Kidney tubule cell (primary cell): ENCODE results near the gene STEAP3.
A peak's percentile ranks its signal among the peaks of the same experiment; 100 is the strongest.

Experiments used
- DNase-seq: peaks from one replicate; pipeline ENCODE4 v3.0.0-alpha.2; 2018; ENCODE audit warnings: low spot score

STEAP3 gene

GRCh38 chr2:119248311-119248710, 24.7 kb downstream of the STEAP3 start:
- DNase-seq, result no peak

DNA sequence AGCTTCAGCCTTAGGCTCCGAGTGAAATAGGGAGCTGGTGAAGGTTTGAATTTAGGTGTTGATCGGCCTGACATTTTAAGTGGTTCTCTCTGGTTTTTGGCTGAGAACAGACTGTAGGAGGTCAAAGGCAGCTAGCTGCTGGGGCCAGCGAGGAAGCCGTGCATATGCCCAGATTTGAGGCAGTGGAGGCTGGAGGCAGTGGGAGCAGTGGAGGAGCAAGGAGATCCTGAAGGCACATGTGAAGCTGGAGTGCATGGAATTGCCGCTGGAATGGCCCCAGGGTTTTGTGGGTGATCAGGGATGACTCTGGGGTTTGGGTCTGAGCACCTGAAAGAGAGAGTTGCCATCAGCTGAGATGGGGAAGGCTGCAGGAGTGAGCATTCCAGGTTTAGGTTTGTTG, 25.1 kb downstream of the STEAP3 start:
- DNase-seq, result no peak

DNA sequence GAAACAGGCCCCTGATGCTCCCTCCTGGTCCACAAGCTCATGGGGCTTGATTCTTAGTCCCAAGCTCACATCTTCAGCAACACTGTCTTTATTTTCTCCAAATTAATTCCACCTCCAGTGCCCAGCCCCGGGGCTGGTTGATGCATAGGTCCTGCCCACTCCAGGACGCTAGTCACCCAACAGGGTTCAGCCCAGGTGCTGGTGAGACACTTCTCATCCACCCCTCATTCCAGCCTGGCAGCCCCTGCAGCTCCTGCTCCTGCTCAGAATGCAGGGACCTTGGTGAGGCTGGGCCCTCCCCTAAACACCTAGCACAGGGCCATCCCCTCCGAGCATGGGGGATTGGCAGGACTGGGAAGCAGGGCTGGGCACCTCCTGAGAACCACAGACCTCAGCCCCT, 25.7 kb downstream of the STEAP3 start:
- no peak for DNase-seq

GRCh38 chr2:119249855-119250717, 26.5 kb downstream of the STEAP3 start:
- no peak for DNase-seq

DNA sequence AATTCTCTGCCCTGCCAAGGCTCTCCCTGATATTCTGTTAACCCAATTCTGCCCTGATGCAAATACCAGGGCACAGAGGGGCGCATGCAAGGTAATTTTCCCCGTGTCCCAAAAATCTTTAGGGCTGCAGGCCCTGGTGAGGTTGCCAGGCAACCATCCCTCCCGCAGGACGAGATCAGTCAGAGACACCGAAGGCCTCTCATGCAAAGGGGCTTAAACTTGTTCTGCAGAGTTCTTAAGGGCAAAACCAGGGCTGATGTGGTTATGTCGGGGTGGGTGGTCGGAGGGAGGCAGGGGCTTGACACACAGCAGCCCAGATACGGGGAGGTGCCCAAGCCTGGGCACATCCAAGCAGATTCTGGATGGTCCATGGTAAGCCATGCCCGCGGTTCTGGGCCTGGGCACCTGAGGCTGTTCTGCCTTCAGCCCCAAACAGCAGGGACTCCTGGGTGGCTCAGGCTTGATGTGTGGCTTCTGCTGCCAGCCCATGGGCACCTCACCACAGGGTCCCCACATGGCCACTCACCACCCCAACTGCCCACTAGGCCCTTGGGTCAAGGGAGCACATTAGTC, 27.2 kb downstream of the STEAP3 start:
- no peak for DNase-seq

- no peak for DNase-seq
Observed at GRCh38 chr2:119251652-119252051, 28.0 kb downstream of the STEAP3 start.

DNA sequence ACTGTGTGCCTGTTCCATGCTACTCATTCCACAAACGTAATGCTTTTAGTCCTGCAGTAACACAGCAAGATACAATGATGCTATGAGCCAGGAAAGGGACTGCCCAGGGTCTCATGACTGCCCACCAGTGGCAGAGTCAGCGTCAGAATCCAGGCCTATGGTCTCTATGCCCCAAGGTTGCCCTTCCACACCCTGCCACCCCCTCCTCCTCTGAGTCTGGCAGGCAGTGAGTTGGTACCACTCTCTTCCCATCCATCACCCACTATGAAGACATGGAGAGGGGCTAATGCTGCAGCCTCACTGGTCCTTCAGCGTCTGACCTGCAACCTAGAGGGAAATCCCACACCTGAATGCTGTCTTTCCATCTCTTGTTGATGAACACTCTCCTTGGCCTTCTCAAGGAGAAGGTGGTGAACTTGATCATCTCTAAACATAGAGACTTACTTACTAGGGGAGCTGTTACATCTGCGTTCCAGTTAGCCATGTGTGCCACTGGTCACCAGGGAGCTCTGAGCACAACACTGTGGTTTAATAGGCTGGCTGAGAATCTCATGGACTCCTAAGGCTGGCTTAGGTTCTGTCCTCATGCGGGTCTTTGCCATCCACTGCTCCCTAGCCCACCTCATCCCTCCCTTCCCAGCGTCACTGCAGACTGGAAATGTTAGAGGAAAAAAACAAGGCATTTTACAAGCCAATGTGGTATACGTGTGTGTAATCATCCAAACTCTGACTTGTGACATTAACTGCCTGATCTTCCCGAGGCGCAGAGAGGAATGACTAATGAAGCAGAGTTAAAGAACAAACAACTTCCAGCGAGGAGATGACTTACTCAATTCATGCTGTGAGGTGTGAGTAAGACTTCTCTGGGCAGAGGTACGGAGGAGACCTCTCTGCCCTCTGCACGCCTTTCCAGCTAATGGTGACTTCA, 28.8 kb downstream of the STEAP3 start:
- DNase-seq, result peak; percentile 98

DNA sequence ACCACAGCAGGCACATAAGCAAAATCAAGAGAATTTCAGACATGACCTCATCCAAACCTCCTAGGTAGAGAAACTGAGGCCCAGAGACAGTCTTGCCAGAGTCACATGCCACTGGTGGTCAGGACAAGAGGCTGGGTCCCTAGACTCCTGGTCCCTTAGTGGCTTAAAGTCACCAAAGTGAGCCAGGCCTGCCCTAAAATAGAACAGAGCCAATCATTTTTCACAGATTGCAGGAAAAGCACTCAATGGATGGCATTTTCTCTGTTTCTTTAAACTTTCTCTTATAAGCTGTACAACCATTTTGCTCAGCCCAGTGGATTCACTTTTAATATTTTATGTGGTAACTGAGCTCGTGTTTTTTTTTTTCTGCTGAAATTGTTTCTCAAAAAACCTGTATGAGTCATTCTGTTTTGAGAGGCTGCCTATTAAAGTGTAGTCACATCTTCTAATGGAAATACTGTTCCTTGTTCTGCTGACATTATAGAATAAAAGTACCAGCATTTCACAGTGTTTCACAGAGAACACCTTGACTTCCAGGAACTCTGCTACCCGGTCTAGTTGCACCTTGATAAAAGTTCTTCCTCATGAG, 29.6 kb downstream of the STEAP3 start:
- DNase-seq, result peak; percentile 57

- no peak for DNase-seq
Observed at GRCh38 chr2:119253760-119254600, 30.3 kb downstream of the STEAP3 start.

DNA sequence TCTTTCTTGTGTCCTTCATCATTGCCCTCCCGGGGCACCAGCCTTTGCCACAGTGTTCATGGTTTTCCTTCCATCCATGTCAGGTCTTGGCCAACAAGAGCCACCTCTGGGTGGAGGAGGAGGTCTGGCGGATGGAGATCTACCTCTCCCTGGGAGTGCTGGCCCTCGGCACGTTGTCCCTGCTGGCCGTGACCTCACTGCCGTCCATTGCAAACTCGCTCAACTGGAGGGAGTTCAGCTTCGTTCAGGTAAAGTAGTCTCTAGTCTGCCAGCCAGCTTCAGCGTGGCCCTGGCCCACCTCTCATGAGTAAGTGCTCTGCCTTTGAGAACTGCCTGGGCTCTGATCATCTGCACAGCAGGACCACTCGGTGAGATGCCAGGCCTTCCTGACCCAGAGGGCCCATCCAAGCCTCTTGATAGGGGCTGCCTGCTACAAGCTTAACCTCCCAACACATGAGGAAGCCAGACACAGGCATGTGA, 31.0 kb downstream of the STEAP3 start:
- no peak for DNase-seq

GRCh38 chr2:119255760-119256581, 32.3 kb downstream of the STEAP3 start:
- DNase-seq, result peak; percentile 89

- DNase-seq, result no peak
Observed at GRCh38 chr2:119256582-119256921, 32.9 kb downstream of the STEAP3 start.

- no peak for DNase-seq
Observed at GRCh38 chr2:119257198-119257597, 33.6 kb downstream of the STEAP3 start.

DNA sequence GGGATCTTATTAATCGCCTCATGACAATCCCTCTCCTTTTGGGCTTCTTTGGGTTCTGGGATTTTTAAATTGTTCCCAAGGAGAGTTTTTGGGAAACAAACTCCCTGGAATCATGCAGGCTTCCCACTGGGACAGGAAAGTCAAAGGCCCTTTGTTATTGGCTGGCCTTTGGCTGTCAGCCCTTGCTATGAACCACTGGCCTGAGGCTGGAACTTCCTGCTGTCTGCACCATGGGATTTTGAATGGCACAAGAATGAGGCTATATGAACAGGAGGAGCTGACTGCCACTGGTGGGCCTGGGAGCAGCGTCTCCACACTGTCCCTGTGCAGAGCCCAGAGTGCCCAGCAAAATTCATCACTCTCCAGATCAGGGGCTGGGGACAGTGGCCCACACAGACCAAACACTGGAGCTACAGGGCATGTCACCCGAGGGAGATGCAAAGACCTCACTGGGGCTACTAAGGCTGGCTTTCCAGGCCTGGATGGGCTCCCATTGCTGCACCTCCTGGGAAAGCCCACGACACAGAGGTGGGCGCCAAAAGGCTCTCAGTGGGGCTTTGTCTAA, 35.7 kb downstream of the STEAP3 start:
- DNase-seq, result no peak

DNA sequence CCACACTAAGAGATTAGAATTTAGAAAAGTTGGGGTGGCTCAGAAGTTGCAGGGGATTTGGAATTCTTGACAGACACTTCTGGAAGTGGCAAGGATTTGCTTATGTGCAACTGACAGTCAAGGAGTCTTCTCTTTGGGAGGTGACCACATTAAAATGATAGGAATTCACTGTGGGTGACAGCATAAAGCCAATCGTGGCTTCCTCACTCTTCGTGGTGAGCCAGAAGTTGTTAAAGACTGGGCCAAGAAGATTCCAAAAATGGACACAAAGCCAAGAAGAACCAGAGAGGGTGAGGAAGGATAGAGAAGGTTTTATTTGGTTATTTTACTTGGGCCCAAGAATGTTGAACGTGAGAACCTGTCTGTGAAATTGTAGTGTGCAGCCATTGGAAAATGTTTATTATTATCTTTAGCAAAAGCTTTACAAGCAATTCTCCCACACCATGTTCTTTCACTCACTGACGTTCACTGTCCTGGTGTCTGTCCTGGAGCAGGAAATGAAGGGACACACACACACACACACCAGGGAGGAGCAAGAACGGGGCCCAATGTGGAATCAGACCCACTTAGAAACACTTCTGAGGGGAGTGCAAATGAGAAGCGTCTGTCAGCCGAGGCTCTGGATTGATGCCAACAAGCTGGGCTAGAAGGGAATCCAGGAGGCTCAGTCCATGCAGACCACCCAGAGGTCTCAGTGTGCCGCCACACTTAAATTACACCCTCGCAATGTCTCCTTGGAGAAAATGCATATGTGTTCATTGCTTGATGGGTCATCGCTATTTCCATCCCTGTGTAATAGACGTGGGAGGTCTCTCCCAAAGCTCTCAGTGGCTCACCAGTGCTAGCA, 37.2 kb downstream of the STEAP3 start:
- DNase-seq, result peak; percentile 52

DNA sequence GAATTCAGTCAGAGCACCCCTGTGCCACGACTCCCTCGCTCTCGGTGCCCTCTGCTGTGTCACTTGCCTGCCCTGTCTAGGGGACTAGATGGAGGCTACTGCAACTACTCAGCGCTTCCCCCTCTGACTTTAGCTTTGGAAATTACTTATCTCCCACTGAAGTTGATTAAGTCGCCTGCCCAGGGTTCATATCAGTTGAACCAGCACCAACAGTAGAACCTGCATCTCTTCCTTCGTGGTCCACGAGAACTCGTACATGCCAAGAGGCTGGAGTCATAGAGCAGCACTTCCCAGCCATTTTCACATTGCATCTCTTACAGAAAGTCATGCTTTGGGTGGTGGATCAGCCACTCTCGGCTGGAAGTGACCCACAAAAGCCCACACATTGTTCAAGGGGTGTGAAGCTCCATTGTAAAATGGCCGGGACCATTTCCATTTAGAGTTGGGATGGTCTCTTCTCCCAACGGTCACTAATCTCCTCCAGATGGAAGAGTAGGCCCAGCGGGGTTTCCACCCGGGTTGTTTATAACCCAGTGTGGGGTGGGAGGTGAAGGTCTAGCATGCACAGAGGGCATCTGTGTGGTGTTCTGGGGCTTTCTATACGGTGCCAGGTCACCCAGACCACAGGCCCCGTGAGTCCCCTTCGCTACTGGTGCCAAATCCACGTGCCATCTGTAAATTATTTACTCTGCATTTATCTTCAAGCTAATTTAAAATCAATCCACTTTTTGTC, 38.0 kb downstream of the STEAP3 start:
- no peak for DNase-seq

DNA sequence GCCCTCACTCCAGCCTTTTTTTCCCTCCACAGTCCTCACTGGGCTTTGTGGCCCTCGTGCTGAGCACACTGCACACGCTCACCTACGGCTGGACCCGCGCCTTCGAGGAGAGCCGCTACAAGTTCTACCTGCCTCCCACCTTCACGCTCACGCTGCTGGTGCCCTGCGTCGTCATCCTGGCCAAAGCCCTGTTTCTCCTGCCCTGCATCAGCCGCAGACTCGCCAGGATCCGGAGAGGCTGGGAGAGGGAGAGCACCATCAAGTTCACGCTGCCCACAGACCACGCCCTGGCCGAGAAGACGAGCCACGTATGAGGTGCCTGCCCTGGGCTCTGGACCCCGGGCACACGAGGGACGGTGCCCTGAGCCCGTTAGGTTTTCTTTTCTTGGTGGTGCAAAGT, 39.4 kb downstream of the STEAP3 start:
- no peak for DNase-seq

DNA sequence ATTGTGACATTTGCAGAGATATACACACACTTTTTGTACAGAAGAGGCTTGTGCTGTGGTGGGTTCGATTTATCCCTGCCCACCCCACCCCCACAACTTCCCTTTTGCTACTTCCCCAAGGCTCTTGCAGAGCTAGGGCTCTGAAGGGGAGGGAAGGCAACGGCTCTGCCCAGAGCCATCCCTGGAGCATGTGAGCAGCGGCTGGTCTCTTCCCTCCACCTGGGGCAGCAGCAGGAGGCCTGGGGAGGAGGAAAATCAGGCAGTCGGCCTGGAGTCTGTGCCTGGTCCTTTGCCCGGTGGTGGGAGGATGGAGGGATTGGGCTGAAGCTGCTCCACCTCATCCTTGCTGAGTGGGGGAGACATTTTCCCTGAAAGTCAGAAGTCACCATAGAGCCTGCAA, 40.0 kb downstream of the STEAP3 start:
- no peak for DNase-seq
